IMR-90 (cell line): Measurements from ENCODE around the gene XPNPEP2. TPM values are rescaled to one million over a fixed set of nuclear protein-coding genes. Genes with fewer than 3 reads are reported as not detected.

Experiments used
- ATAC-seq: fragments of 200-7000 bp; cut with Tn5 transposase; 2 replicates; pipeline ENCODE4 v1.9.1; 2020; ENCODE audit warnings: low read depth, mild to moderate bottlenecking, moderate library complexity
- BruUV-seq: library from RNA; stranded (reverse); fragments of 400-500 nt; replicated peaks from 2 replicates; lab custom pipeline; 2021; lab: Mats Ljungman, UMichigan
- CTCF ChIA-PET: fragments of 300-600 bp; formaldehyde crosslinking; extraction: SDS; loops from one replicate; lab custom pipeline; 2021; ENCODE audit warnings: antibody characterized with exemption; lab: Yijun Ruan, JAX
- POLR2A ChIA-PET: fragments of 300-600 bp; sonication (Branson Sonifier 250); formaldehyde crosslinking; loops from one replicate; lab custom pipeline; 2022; ENCODE audit warnings: antibody characterized with exemption; ENCODE audit not compliant: unreplicated experiment; lab: Charles Lee
- DNase-seq: peaks from one replicate; pipeline ENCODE4 v3.0.0; 2013
- H2AFZ ChIP-seq: replicated peaks from 2 replicates; pipeline ENCODE3; 2013; ENCODE audit warnings: low read length, mild to moderate bottlenecking; ENCODE audit not compliant: poor library complexity
- H2AK5ac ChIP-seq: 2 replicates; pipeline ENCODE4 v1.6.1; 2013; ENCODE audit warnings: low read depth, low read length, inconsistent platforms
- H2AK9ac ChIP-seq: replicated peaks from 2 replicates; pipeline ENCODE3; 2013; ENCODE audit warnings: mild to moderate bottlenecking, low read depth, low read length, moderate library complexity; ENCODE audit not compliant: poor library complexity
- H2BK120ac ChIP-seq: 2 replicates; pipeline ENCODE4 v1.6.1; 2013; ENCODE audit warnings: low read depth, low read length, inconsistent platforms
- H2BK15ac ChIP-seq: 3 replicates; pipeline ENCODE4 v1.6.1; 2013; ENCODE audit warnings: low read depth, low read length, inconsistent platforms
- H2BK20ac ChIP-seq: 2 replicates; pipeline ENCODE4 v1.6.1; 2013; ENCODE audit warnings: low read depth, mild to moderate bottlenecking, inconsistent platforms, low read length, moderate library complexity
- H2BK5ac ChIP-seq: 2 replicates; pipeline ENCODE4 v1.6.1; 2013; ENCODE audit warnings: mild to moderate bottlenecking, low read depth, low read length, inconsistent platforms; ENCODE audit not compliant: poor library complexity, severe bottlenecking
- H3K14ac ChIP-seq: replicated peaks from 2 replicates; pipeline ENCODE4 v1.6.1; 2013; ENCODE audit warnings: low read depth, low read length, inconsistent platforms
- H3K18ac ChIP-seq: 2 replicates; pipeline ENCODE4 v1.6.1; 2013; ENCODE audit warnings: low read depth, low read length, control low read depth
- H3K23ac ChIP-seq: 2 replicates; pipeline ENCODE4 v1.6.1; 2013; ENCODE audit warnings: low read depth, low read length, inconsistent platforms
- H3K27ac ChIP-seq: 2 replicates; pipeline ENCODE4 v1.5.1; 2013; ENCODE audit warnings: mild to moderate bottlenecking, control low read depth, low read length; ENCODE audit not compliant: insufficient read depth
- H3K27me3 ChIP-seq: 2 replicates; pipeline ENCODE4 v1.6.1; 2013; ENCODE audit warnings: low read length; ENCODE audit not compliant: control insufficient read depth, insufficient read depth
- H3K36me3 ChIP-seq: 2 replicates; pipeline ENCODE4 v1.6.1; 2013; ENCODE audit warnings: low read length, mixed read lengths; ENCODE audit not compliant: control insufficient read depth, insufficient read depth
- H3K4ac ChIP-seq: 2 replicates; pipeline ENCODE4 v1.6.1; 2013; ENCODE audit warnings: low read depth, low read length, inconsistent platforms
- H3K4me1 ChIP-seq: 2 replicates; pipeline ENCODE4 v1.6.1; 2013; ENCODE audit warnings: low read length, mixed read lengths; ENCODE audit not compliant: control insufficient read depth, insufficient read depth
- H3K4me2 ChIP-seq: 2 replicates; pipeline ENCODE4 v1.6.1; 2013; ENCODE audit warnings: low read depth, mild to moderate bottlenecking, control low read depth, low read length, moderate library complexity
- H3K4me3 ChIP-seq: 2 replicates; pipeline ENCODE4 v1.5.1; 2013; ENCODE audit warnings: low read depth, mild to moderate bottlenecking, control low read depth, low read length, moderate library complexity; ENCODE audit not compliant: insufficient read depth
- H3K56ac ChIP-seq: 2 replicates; pipeline ENCODE4 v1.6.1; 2013; ENCODE audit warnings: low read length, inconsistent platforms; ENCODE audit not compliant: insufficient read depth; ENCODE audit errors: extremely low read depth
- H3K79me1 ChIP-seq, 2 experiments: 2 replicates each; pipeline ENCODE4 v1.6.1; 2013; ENCODE audit warnings: low read length in 2 of 2, inconsistent platforms in 1 of 2, low read depth in 1 of 2
- H3K9ac ChIP-seq: 2 replicates; pipeline ENCODE4 v1.6.1; 2013; ENCODE audit warnings: low read depth, low read length, control low read depth
- H3K9me1 ChIP-seq: 2 replicates; pipeline ENCODE4 v1.6.1; 2013; ENCODE audit warnings: low read length, inconsistent platforms; ENCODE audit not compliant: insufficient read depth
- H3K9me3 ChIP-seq: 2 replicates; pipeline ENCODE4 v1.6.1; 2013; ENCODE audit warnings: low read length; ENCODE audit not compliant: control insufficient read depth, insufficient read depth
- H4K20me1 ChIP-seq: 2 replicates; pipeline ENCODE4 v1.6.1; 2013; ENCODE audit warnings: low read length, inconsistent platforms; ENCODE audit not compliant: insufficient read depth
- H4K5ac ChIP-seq: 2 replicates; pipeline ENCODE4 v1.6.1; 2013; ENCODE audit warnings: mild to moderate bottlenecking, low read depth, low read length, control low read depth
- H4K8ac ChIP-seq, 2 experiments: 2 replicates each; pipeline ENCODE4 v1.6.1; 2013; ENCODE audit warnings: low read depth in 2 of 2, low read length in 2 of 2, control low read depth in 1 of 2, inconsistent platforms in 1 of 2
- H4K91ac ChIP-seq: 2 replicates; pipeline ENCODE4 v1.6.1; 2013; ENCODE audit warnings: low read depth, low read length, inconsistent platforms; ENCODE audit not compliant: insufficient read depth
- BHLHE40 ChIP-seq: fragments of 150-350 bp; IDR thresholded peaks from 2 replicates; pipeline ENCODE4 v1.6.1; 2016; ENCODE audit warnings: mild to moderate bottlenecking, low read depth, low read length
- MAZ ChIP-seq: IDR thresholded peaks from 2 replicates; pipeline ENCODE4 v1.6.1; 2012; ENCODE audit warnings: low read depth, mild to moderate bottlenecking, low read length, improper control_type of control experiment, moderate library complexity, borderline replicate concordance
- MXI1 ChIP-seq: IDR thresholded peaks from 2 replicates; pipeline ENCODE4 v1.6.1; 2012; ENCODE audit warnings: low read depth, mild to moderate bottlenecking, low read length, moderate library complexity, borderline replicate concordance
- RFX5 ChIP-seq: IDR thresholded peaks from 2 replicates; pipeline ENCODE4 v1.8.0; 2012; ENCODE audit warnings: low read depth, mild to moderate bottlenecking, low read length, moderate library complexity
- WGBS, 2 experiments: methylation state at CpG; one replicate each; pipeline versions ENCODE4 v1.1.5 to v1.1.7; 2013; ENCODE audit warnings: missing lambda C conversion rate in 2 of 2; ENCODE audit not compliant: insufficient read length in 1 of 2; ENCODE audit errors: extremely low coverage in 2 of 2; 5-methylcytosine and 5-hydroxymethylcytosine counted together
- dilution Hi-C: fragments of 300-500 bp; cut with HindIII; formaldehyde crosslinking; loops from one replicate; pipeline ENCODE4 v1.14.3; 2018; ENCODE audit warnings: low sequenced_read_pairs; ENCODE audit not compliant: unreplicated experiment
- in situ Hi-C: fragments of 300-500 bp; cut with MboI; formaldehyde crosslinking; loops from 3 replicates; pipeline ENCODE4 v1.14.3; 2019; ENCODE audit warnings: low sequenced_read_pairs, inconsistent platforms, mixed read lengths
- intact Hi-C: fragments of 100-400 bp; cut with micrococcal nuclease; formaldehyde crosslinking; loops from 2 replicates; pipeline ENCODE4 v1.10.0; 2022
- polyA plus RNA-seq, 3 experiments: library from polyadenylated mRNA; depleted of rRNA; stranded (reverse); fragments of >200 nt; gene quantifications; 2 replicates each; pipeline ENCODE4 v1.2.3, GENCODE V29; 2012; ENCODE audit warnings: low replicate concordance in 1 of 3
- total RNA-seq: library from RNA; depleted of rRNA; stranded (reverse); fragments of >200 nt; gene quantifications from 2 replicates; pipeline ENCODE4 v1.2.3, GENCODE V29; 2012

The XPNPEP2 gene
- total and polyA plus RNA-seq, 2 of the 4 experiments (the other 2 are of a cell fraction): under 0.01 to 0.07 TPM

- no peak for TF ChIP-seq MXI1
Measured at GRCh38 chrX:129769467-129770154, 30.8 kb downstream of the XPNPEP2 start (continued).

- no peak for ATAC-seq
- ChIA-PET POLR2A (no interaction called here), CTCF (interaction anchor here (0.7 kb wide), 1 partner anchor 89 kb away, joined by 3 read pairs; no protein-coding TSS in a partner anchor)
- Histone ChIP-seq H3K23ac (no peak overlapping the region), H4K8ac (no peak overlapping the region), H3K4me1 (no peaks in the 10 kb centered on the region), H2BK120ac (no peak overlapping the region), H3K4me2 (no peak overlapping the region), H4K91ac (no peak overlapping the region), H3K14ac (no peak overlapping the region), H3K9ac (no peak overlapping the region), H3K18ac (no peak overlapping the region), H3K56ac (no peak overlapping the region), H3K9me3 (no peaks in the 10 kb centered on the region), H3K4ac (no peak overlapping the region), H3K27ac (no peak overlapping the region), H3K27me3 (peaks cover 12% of the 10 kb centered on the region), H2BK15ac (no peak overlapping the region), H2BK5ac (no peak overlapping the region), H3K4me3 (no peak overlapping the region), H3K9me1 (no peaks in the 10 kb centered on the region), H4K5ac (no peak overlapping the region), H2AFZ (no peak overlapping the region), H4K20me1 (no peaks in the 10 kb centered on the region), H3K79me1 (no peaks in the 10 kb centered on the region), H2AK9ac (no peak overlapping the region), H3K36me3 (no peaks in the 10 kb centered on the region), H2AK5ac (no peak overlapping the region), H2BK20ac (no peak overlapping the region)
- DNase-seq: no peak
- TF ChIP-seq RFX5: no peak
- no peak for TF ChIP-seq MAZ
- TF ChIP-seq BHLHE40: no peak
- WGBS, 2 experiments: 41% methylated on average over 8 of the region's 14 CpGs; no CpG with 5 or more reads in 1 of the 2 experiments
- BruUV-seq: no TSS peak
- dilution Hi-C loops: no loop called here
- intact Hi-C loops: no loop called here
- in situ Hi-C loops: no loop called here
Measured at GRCh38 chrX:129771266-129771995, 32.7 kb downstream of the XPNPEP2 start.
